HepG2 (cell line): ENCODE data around the gene FAM120B. TPM values are rescaled to one million over a fixed set of nuclear protein-coding genes. Genes with fewer than 3 reads are reported as not detected.

Source experiments
- BHLHE40 ChIP-seq: IDR thresholded peaks from 2 replicates; pipeline ENCODE4 v1.6.1; 2011; ENCODE audit warnings: low read length, improper control_type of control experiment
- CBX2 ChIP-seq, 2 experiments: fragments of 200-600 bp in 1 of 2; sonication (generic); formaldehyde crosslinking in 1 of 2; IDR thresholded peaks; 2 replicates each; pipeline versions ENCODE4 v1.7.0 to v1.8.1; 2018 to 2022; ENCODE audit warnings: low read depth in 2 of 2, low read length in 1 of 2, mild to moderate bottlenecking in 1 of 2, missing genetic modification reagents in 1 of 2
- ELF3 ChIP-seq: IDR thresholded peaks from 2 replicates; pipeline ENCODE4 v1.6.1; 2016; ENCODE audit warnings: missing genetic modification reagents, missing compliant biosample characterization
- FOXK2 ChIP-seq: fragments of 450-650 bp; IDR thresholded peaks from 2 replicates; pipeline ENCODE4 v1.6.1; 2016
- GATAD2A ChIP-seq: IDR thresholded peaks from 2 replicates; pipeline ENCODE4 v1.6.1; 2016
- HMG20A ChIP-seq: IDR thresholded peaks from 2 replicates; pipeline ENCODE4 v1.6.1; 2016; ENCODE audit warnings: borderline replicate concordance
- KAT7 ChIP-seq: IDR thresholded peaks from 2 replicates; pipeline ENCODE4 v1.6.1; 2018; ENCODE audit warnings: borderline replicate concordance, missing compliant biosample characterization
- LCORL ChIP-seq, 2 experiments: fragments of 450-650 bp in 1 of 2; sonication (generic) in 1 of 2; formaldehyde crosslinking in 1 of 2; IDR thresholded peaks; 2 replicates each; pipeline versions ENCODE4 v1.5.0 to v1.6.1; 2017 to 2020; ENCODE audit warnings: antibody characterized with exemption in 1 of 2, missing genetic modification reagents in 1 of 2
- MAZ ChIP-seq, 2 experiments: sonication (generic) in 1 of 2; formaldehyde crosslinking in 1 of 2; IDR thresholded peaks; 2 replicates each; pipeline versions ENCODE4 v1.5.0 to v1.6.1; 2012 to 2020; ENCODE audit warnings: low read depth in 2 of 2, mild to moderate bottlenecking in 2 of 2, borderline replicate concordance in 1 of 2, improper control_type of control experiment in 1 of 2, low read length in 1 of 2, missing genetic modification reagents in 1 of 2, moderate library complexity in 1 of 2
- NR2F6 ChIP-seq, 2 experiments: IDR thresholded peaks; 2 replicates each; pipeline ENCODE4 v1.6.1; 2016; ENCODE audit warnings: antibody characterized with exemption in 1 of 2, mild to moderate bottlenecking in 1 of 2
- RXRA ChIP-seq: sonication (generic); formaldehyde crosslinking; IDR thresholded peaks from 2 replicates; pipeline ENCODE4 v1.5.1; 2020; ENCODE audit warnings: missing genetic modification reagents
- RXRB ChIP-seq: IDR thresholded peaks from 2 replicates; pipeline ENCODE4 v1.6.1; 2016; ENCODE audit warnings: borderline replicate concordance, missing genetic modification reagents, missing compliant biosample characterization
- TCF7L2 ChIP-seq: IDR thresholded peaks from 2 replicates; pipeline ENCODE4 v1.6.1; 2011; ENCODE audit warnings: mild to moderate bottlenecking, low read depth, low read length, moderate library complexity
- ZFP41 ChIP-seq: sonication (generic); formaldehyde crosslinking; IDR thresholded peaks from 2 replicates; pipeline ENCODE4 v1.4.0; 2020; ENCODE audit warnings: mild to moderate bottlenecking, missing genetic modification reagents, borderline replicate concordance
- ZMAT3 ChIP-seq: sonication (generic); formaldehyde crosslinking; conservative IDR thresholded peaks from 2 replicates; pipeline ENCODE4 v1.7.0; 2021; ENCODE audit warnings: missing genetic modification reagents
- ZNF350 ChIP-seq: sonication (generic); formaldehyde crosslinking; IDR thresholded peaks from 2 replicates; pipeline ENCODE4 v1.4.0; 2020; ENCODE audit warnings: mild to moderate bottlenecking, low read depth, missing genetic modification reagents, borderline replicate concordance
- polyA plus RNA-seq, 8 experiments: library from polyadenylated mRNA; depleted of rRNA in 3 of 8; stranded (reverse) in 7 of 8; unstranded in 1 of 8; fragments of >200 nt; fragmentation: Illumina TruSeq in 4 of 8; extraction: Trizol in 4 of 8; gene quantifications; 2 replicates each; pipeline versions ENCODE4 v1.2.1 to v1.2.3, GENCODE V29; 2011 to 2016; ENCODE audit warnings: low read depth in 4 of 8, missing spikeins in 1 of 8, mixed read lengths in 1 of 8; ENCODE audit not compliant: insufficient read depth in 1 of 8
- total RNA-seq, 5 experiments: library from RNA; depleted of rRNA; stranded (reverse); fragments of >200 nt; fragmentation: Illumina TruSeq; extraction: Trizol; gene quantifications; 2 replicates each; pipeline ENCODE4 v1.2.3, GENCODE V29; 2016; ENCODE audit warnings: low read depth in 1 of 5
- TF ChIP-seq, protein P1 (sequence below): sonication (generic); formaldehyde crosslinking; IDR thresholded peaks from 2 replicates; pipeline ENCODE4 v1.4.0; 2020; ENCODE audit warnings: missing genetic modification reagents, mild to moderate bottlenecking, borderline replicate concordance
- TF ChIP-seq, protein P2 (sequence below): sonication (generic); formaldehyde crosslinking; IDR thresholded peaks from 2 replicates; pipeline ENCODE4 v1.5.0; 2020; ENCODE audit warnings: mild to moderate bottlenecking, missing genetic modification reagents, moderate library complexity
- TF ChIP-seq, protein P3 (sequence below): sonication (generic); formaldehyde crosslinking; IDR thresholded peaks from 2 replicates; pipeline ENCODE4 v1.5.1; 2020; ENCODE audit warnings: mild to moderate bottlenecking, missing genetic modification reagents, borderline replicate concordance
- TF ChIP-seq, protein P4 (sequence below): IDR thresholded peaks from 2 replicates; pipeline ENCODE4 v1.4.0; 2020; ENCODE audit warnings: mild to moderate bottlenecking, missing genetic modification reagents

Gene FAM120B
- total and polyA plus RNA-seq, 2 of the 13 experiments (the other 11 are each of a cell fraction or from before 2014, with no cell fraction given) = 9.2 to 10.7 TPM

DNA sequence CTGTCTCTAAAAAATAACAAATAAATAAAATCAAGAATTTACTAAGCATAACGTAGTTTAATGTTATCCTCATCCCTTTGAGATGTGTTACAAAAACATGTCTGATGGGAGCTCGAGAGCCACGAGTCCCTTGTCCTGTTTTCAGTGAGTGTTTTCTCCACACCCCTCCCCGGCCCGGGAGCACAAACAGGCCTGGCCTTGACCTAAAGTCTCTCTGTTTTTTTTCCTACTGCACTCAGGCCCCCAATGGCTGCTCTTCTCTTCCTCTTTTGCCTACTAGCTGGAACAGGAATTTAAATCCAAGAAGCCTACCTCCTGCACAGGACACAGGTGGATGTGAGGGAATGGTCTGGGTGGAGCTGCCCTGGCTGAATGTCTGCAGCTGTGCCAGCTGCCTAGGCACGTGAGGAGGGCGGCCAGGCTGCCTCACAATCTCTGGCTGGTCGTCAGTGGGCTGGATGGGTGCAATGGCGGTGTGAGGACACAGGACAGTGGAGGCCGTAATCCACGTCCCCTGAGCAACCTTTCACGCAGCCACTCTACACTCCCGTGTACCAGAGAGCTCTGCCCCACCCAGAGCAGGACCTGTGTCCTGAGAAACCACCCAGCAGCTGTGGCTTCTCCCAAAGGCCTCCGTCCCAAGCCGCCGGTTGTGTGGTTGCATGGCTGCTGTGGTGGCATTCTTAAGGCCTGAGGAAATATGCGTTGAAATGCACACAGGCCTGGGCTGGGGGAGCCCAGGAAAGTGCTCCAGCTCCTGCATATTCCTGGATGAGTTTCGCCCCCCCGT is 117.5 kb downstream of the FAM120B start (continued):
- TF ChIP-seq, protein P1, sequence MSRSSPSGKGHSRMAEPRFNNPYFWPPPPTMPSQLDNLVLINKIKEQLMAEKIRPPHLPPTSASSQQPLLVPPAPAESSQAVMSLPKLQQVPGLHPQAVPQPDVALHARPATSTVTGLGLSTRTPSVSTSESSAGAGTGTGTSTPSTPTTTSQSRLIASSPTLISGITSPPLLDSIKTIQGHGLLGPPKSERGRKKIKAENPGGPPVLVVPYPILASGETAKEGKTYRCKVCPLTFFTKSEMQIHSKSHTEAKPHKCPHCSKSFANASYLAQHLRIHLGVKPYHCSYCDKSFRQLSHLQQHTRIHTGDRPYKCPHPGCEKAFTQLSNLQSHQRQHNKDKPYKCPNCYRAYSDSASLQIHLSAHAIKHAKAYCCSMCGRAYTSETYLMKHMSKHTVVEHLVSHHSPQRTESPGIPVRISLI (CRISPR knock-in tag) = peak; percentile 92
- peak; percentile 45; the same call in 1 of the 2 replicates for TF ChIP-seq BHLHE40
- TF ChIP-seq LCORL (IDR thresholded peaks at IDR 0.05) = no peak
- TF ChIP-seq LCORL (CRISPR knock-in tag; IDR thresholded peaks at IDR 0.05) = peak; percentile 25; the same call in 1 of the 2 replicates
- TF ChIP-seq GATAD2A (CRISPR knock-in tag) = peak; percentile 36; the same call in 1 of the 2 replicates
- TF ChIP-seq MAZ (IDR thresholded peaks at IDR 0.05; ENCODE audit: borderline replicate concordance, low read depth, low read length) = no peak
- TF ChIP-seq MAZ (CRISPR knock-in tag; IDR thresholded peaks at IDR 0.05; ENCODE audit: low read depth) = no peak
- TF ChIP-seq RXRB (CRISPR knock-in tag) = peak; percentile 80
- TF ChIP-seq NR2F6 (IDR thresholded peaks at IDR 0.05) = peak; percentile 70
- TF ChIP-seq NR2F6 (CRISPR knock-in tag; IDR thresholded peaks at IDR 0.05) = peak; percentile 76
- TF ChIP-seq ZNF350 (CRISPR knock-in tag) = 0 out of 2 replicates have a peak, but pooled peaks have one; percentile 23
- TF ChIP-seq, protein P2, sequence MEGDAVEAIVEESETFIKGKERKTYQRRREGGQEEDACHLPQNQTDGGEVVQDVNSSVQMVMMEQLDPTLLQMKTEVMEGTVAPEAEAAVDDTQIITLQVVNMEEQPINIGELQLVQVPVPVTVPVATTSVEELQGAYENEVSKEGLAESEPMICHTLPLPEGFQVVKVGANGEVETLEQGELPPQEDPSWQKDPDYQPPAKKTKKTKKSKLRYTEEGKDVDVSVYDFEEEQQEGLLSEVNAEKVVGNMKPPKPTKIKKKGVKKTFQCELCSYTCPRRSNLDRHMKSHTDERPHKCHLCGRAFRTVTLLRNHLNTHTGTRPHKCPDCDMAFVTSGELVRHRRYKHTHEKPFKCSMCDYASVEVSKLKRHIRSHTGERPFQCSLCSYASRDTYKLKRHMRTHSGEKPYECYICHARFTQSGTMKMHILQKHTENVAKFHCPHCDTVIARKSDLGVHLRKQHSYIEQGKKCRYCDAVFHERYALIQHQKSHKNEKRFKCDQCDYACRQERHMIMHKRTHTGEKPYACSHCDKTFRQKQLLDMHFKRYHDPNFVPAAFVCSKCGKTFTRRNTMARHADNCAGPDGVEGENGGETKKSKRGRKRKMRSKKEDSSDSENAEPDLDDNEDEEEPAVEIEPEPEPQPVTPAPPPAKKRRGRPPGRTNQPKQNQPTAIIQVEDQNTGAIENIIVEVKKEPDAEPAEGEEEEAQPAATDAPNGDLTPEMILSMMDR (CRISPR knock-in tag) = no peak
- no peak for TF ChIP-seq CBX2 (IDR thresholded peaks at IDR 0.05; ENCODE audit: low read depth, low read length)
- TF ChIP-seq CBX2 (CRISPR knock-in tag; IDR thresholded peaks at IDR 0.05; ENCODE audit: low read depth) = no peak
- TF ChIP-seq KAT7 = no peak
- TF ChIP-seq, protein P3, sequence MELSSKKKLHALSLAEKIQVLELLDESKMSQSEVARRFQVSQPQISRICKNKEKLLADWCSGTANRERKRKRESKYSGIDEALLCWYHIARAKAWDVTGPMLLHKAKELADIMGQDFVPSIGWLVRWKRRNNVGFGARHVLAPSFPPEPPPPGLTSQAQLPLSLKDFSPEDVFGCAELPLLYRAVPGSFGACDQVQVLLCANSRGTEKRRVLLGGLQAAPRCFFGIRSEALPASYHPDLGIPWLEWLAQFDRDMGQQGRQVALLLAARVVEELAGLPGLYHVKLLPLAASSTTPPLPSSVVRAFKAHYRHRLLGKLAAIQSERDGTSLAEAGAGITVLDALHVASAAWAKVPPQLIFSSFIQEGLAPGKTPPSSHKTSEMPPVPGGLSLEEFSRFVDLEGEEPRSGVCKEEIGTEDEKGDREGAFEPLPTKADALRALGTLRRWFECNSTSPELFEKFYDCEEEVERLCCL (CRISPR knock-in tag) = no peak
- TF ChIP-seq RXRA = no peak
- 0 out of 2 replicates have a peak, but pooled peaks have one; percentile 37 for TF ChIP-seq ZMAT3
- TF ChIP-seq, protein P4, sequence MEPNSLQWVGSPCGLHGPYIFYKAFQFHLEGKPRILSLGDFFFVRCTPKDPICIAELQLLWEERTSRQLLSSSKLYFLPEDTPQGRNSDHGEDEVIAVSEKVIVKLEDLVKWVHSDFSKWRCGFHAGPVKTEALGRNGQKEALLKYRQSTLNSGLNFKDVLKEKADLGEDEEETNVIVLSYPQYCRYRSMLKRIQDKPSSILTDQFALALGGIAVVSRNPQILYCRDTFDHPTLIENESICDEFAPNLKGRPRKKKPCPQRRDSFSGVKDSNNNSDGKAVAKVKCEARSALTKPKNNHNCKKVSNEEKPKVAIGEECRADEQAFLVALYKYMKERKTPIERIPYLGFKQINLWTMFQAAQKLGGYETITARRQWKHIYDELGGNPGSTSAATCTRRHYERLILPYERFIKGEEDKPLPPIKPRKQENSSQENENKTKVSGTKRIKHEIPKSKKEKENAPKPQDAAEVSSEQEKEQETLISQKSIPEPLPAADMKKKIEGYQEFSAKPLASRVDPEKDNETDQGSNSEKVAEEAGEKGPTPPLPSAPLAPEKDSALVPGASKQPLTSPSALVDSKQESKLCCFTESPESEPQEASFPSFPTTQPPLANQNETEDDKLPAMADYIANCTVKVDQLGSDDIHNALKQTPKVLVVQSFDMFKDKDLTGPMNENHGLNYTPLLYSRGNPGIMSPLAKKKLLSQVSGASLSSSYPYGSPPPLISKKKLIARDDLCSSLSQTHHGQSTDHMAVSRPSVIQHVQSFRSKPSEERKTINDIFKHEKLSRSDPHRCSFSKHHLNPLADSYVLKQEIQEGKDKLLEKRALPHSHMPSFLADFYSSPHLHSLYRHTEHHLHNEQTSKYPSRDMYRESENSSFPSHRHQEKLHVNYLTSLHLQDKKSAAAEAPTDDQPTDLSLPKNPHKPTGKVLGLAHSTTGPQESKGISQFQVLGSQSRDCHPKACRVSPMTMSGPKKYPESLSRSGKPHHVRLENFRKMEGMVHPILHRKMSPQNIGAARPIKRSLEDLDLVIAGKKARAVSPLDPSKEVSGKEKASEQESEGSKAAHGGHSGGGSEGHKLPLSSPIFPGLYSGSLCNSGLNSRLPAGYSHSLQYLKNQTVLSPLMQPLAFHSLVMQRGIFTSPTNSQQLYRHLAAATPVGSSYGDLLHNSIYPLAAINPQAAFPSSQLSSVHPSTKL = peak; percentile 56; the same call in 1 of the 2 replicates
- TF ChIP-seq ZFP41 (CRISPR knock-in tag) = no peak
- TF ChIP-seq HMG20A (CRISPR knock-in tag) = peak; percentile 28; the same call in 1 of the 2 replicates
- TF ChIP-seq TCF7L2 = no peak
- TF ChIP-seq ELF3 (CRISPR knock-in tag) = 0 out of 2 replicates have a peak, but pooled peaks have one; percentile 19
- TF ChIP-seq FOXK2 = no peak
